CD14-positive monocyte (primary cell): ENCODE results near the gene JAGN1. TPM values are rescaled to one million over a fixed set of nuclear protein-coding genes. Genes with fewer than 3 reads are reported as not detected.

ENCODE experiments used
- DNase-seq, 3 donors: peaks; one replicate each; pipeline ENCODE4 v3.0.0-alpha.2; 2011 to 2022
- H2AFZ ChIP-seq: 2 replicates; pipeline ENCODE4 v1.6.0; 2012; ENCODE audit warnings: mild to moderate bottlenecking, low read depth, low read length, inconsistent platforms; ENCODE audit not compliant: insufficient read depth, poor library complexity, severe bottlenecking
- H3K27ac ChIP-seq, 2 donors: 1 replicate in 1 of 2; 2 replicates in 1 of 2; pipeline ENCODE4 v1.5.1; 2012 to 2013; ENCODE audit warnings: low read length in 2 of 2, control low read depth in 1 of 2, inconsistent platforms in 1 of 2, low read depth in 1 of 2, mild to moderate bottlenecking in 1 of 2
- H3K27me3 ChIP-seq, 2 donors: one replicate each; pipeline versions ENCODE4 v1.6.0 to v1.6.1; 2011 to 2013; ENCODE audit warnings: low read length in 2 of 2; ENCODE audit not compliant: control insufficient read depth in 2 of 2, insufficient read depth in 2 of 2
- H3K36me3 ChIP-seq, 2 donors: replicated peaks in 1 of 2; 1 replicate in 1 of 2; 2 replicates in 1 of 2; pipeline versions ENCODE4 v1.5.1 to v1.6.1; 2012 to 2013; ENCODE audit warnings: low read length in 2 of 2, control low read depth in 1 of 2, inconsistent platforms in 1 of 2, mild to moderate bottlenecking in 1 of 2; ENCODE audit not compliant: insufficient read depth in 2 of 2, control insufficient read depth in 1 of 2
- H3K4me1 ChIP-seq, 2 donors: 1 replicate in 1 of 2; 2 replicates in 1 of 2; pipeline versions ENCODE4 v1.5.1 to v1.6.1; 2012 to 2013; ENCODE audit warnings: low read length in 2 of 2, control low read depth in 1 of 2, inconsistent platforms in 1 of 2, mild to moderate bottlenecking in 1 of 2, moderate library complexity in 1 of 2; ENCODE audit not compliant: insufficient read depth in 2 of 2, control insufficient read depth in 1 of 2
- H3K4me2 ChIP-seq: replicated peaks from 2 replicates; pipeline ENCODE3; 2012; ENCODE audit warnings: low read length, moderate library complexity, mild to moderate bottlenecking; ENCODE audit not compliant: poor library complexity, severe bottlenecking; ENCODE audit errors: extremely low read depth
- H3K4me3 ChIP-seq, 3 experiments: fragments of 200-600 bp in 1 of 3; sonication (generic) in 1 of 3; replicated peaks in 1 of 3; 1 replicate in 2 of 3; 2 replicates in 1 of 3; pipeline ENCODE4 v1.5.1; 2011 to 2013; ENCODE audit warnings: low read length in 3 of 3, mild to moderate bottlenecking in 3 of 3, control low read depth in 2 of 3, low read depth in 2 of 3, inconsistent platforms in 1 of 3, moderate library complexity in 1 of 3
- H3K79me2 ChIP-seq: 2 replicates; pipeline ENCODE4 v1.6.0; 2012; ENCODE audit warnings: mild to moderate bottlenecking, control low read depth, inconsistent platforms, low read length, moderate library complexity; ENCODE audit not compliant: insufficient read depth
- H3K9ac ChIP-seq: 2 replicates; pipeline ENCODE4 v1.6.0; 2017; ENCODE audit warnings: low read length, mild to moderate bottlenecking; ENCODE audit not compliant: insufficient read depth, poor library complexity, severe bottlenecking
- H3K9me3 ChIP-seq, 2 donors: replicated peaks in 1 of 2; 1 replicate in 1 of 2; 2 replicates in 1 of 2; pipeline versions ENCODE4 v1.5.1 to v1.6.1; 2012 to 2013; ENCODE audit warnings: low read length in 2 of 2, control low read depth in 1 of 2; ENCODE audit not compliant: control insufficient read depth in 1 of 2, insufficient read depth in 1 of 2
- H4K20me1 ChIP-seq: 2 replicates; pipeline ENCODE4 v1.6.0; 2012; ENCODE audit warnings: mild to moderate bottlenecking, low read length, control low read depth, moderate library complexity; ENCODE audit not compliant: insufficient read depth
- H3K27ac Mint-ChIP-seq, 7 donors: one replicate each; pipeline ENCODE4 v1.8.0; 2020; ENCODE audit warnings: mild to moderate bottlenecking in 7 of 7, mixed read lengths in 7 of 7, moderate library complexity in 6 of 7, inconsistent platforms in 2 of 7
- H3K27me3 Mint-ChIP-seq, 3 donors: one replicate each; pipeline ENCODE4 v1.8.0; 2021 to 2022; ENCODE audit warnings: low read depth in 3 of 3, mild to moderate bottlenecking in 3 of 3, mixed read lengths in 3 of 3, moderate library complexity in 3 of 3, inconsistent platforms in 1 of 3
- H3K36me3 Mint-ChIP-seq, 2 donors: one replicate each; pipeline ENCODE4 v1.8.0; 2020; ENCODE audit warnings: mixed read lengths in 2 of 2, inconsistent platforms in 1 of 2, mild to moderate bottlenecking in 1 of 2
- H3K4me1 Mint-ChIP-seq: one replicate; pipeline ENCODE4 v1.8.0; 2020; ENCODE audit warnings: mild to moderate bottlenecking, mixed read lengths
- H3K4me3 Mint-ChIP-seq, 2 donors: one replicate each; pipeline ENCODE4 v1.8.0; 2020; ENCODE audit warnings: mild to moderate bottlenecking in 2 of 2, mixed read lengths in 2 of 2, moderate library complexity in 1 of 2
- H3K9me3 Mint-ChIP-seq, 7 donors: one replicate each; pipeline ENCODE4 v1.8.0; 2020 to 2022; ENCODE audit warnings: mixed read lengths in 7 of 7, mild to moderate bottlenecking in 6 of 7, moderate library complexity in 6 of 7, inconsistent platforms in 2 of 7
- CTCF ChIP-seq: fragments of 200-600 bp; IDR thresholded peaks from one replicate; pipeline ENCODE4 v1.8.0; 2022; ENCODE audit warnings: antibody characterized with exemption, mild to moderate bottlenecking
- WGBS: methylation state at CpG from one replicate; pipeline ENCODE4 v1.1.5; 2013; ENCODE audit warnings: missing lambda C conversion rate; ENCODE audit not compliant: insufficient coverage; 5-methylcytosine and 5-hydroxymethylcytosine counted together
- intact Hi-C, 2 donors: fragments of 100-400 bp; cut with micrococcal nuclease; formaldehyde crosslinking; loops; one replicate each; pipeline versions ENCODE4 v1.15.0 to v1.15.1; 2023
- polyA plus RNA-seq, 3 donors: library from polyadenylated mRNA; depleted of rRNA in 1 of 3; unstranded in 2 of 3; stranded (reverse) in 1 of 3; fragments of 300-500 nt in 2 of 3; fragments of >200 nt in 1 of 3; fragmentation: Illumina TruSeq in 2 of 3; gene quantifications; 1 replicate in 2 of 3; 2 replicates in 1 of 3; pipeline ENCODE4 v1.2.3, GENCODE V29; 2012 to 2021

The JAGN1 gene
- polyA plus RNA-seq, 3 donors = 17.3 to 56.3 (median 49.8) TPM

- H3K9me3 ChIP-seq = no peaks in the 10 kb centered on the region
- no peak within 1 kb of the TSS for H3K27ac Mint-ChIP-seq
Measured at GRCh38 chr3:9879830-9880549, 10.4 kb upstream of the JAGN1 start, which contains the start of gene CIDEC. Gene CIDEC, minus strand, starts transcription at chr3:9880253. Its CDS starts 1,767 bp downstream, at chr3:9878486.

GRCh38 chr3:9881441-9881840, 9.0 kb upstream of the JAGN1 start:
- peaks cover 0 to 3% (median 2%) of the 10 kb centered on the region in 3 donors for H3K27me3 Mint-ChIP-seq
- intact Hi-C loops = no loop called here
- no peak for TF ChIP-seq CTCF

More at GRCh38 chr3:9879830-9880549, 10.4 kb upstream of the JAGN1 start, which contains the start of gene CIDEC:
- Histone ChIP-seq H3K27ac (no peak within 1 kb of the TSS), H3K4me1 (no peaks in the 10 kb centered on the region), H3K9ac (no peak within 1 kb of the TSS), H3K27me3 (no peaks in the 10 kb centered on the region), H2AFZ (no peak within 1 kb of the TSS), H3K79me2 (no peaks in the 10 kb centered on the region), H3K36me3 (no peaks in the 10 kb centered on the region), H3K4me2 (no peak within 1 kb of the TSS), H4K20me1 (no peaks in the 10 kb centered on the region), H3K4me3 (no peak within 1 kb of the TSS)
- intact Hi-C loops = no loop called here
- H3K9me3 Mint-ChIP-seq = peaks cover 0 to 3% (median 0%) of the 10 kb centered on the region in 7 donors
- H3K36me3 Mint-ChIP-seq = no peaks in the 10 kb centered on the region
- WGBS = 84% methylated on average over 5 of the region's 7 CpGs
- H3K4me3 Mint-ChIP-seq = peak within 1 kb of the TSS in 1 of 2 donors; percentile 31
- no peak for DNase-seq
- no peak for TF ChIP-seq CTCF
- no peaks in the 10 kb centered on the region for H3K4me1 Mint-ChIP-seq
- peaks cover 2 to 3% (median 3%) of the 10 kb centered on the region in 3 donors for H3K27me3 Mint-ChIP-seq

More at GRCh38 chr3:9881441-9881840, 9.0 kb upstream of the JAGN1 start:
- H3K9ac ChIP-seq = no peak overlapping the region
- no peak for DNase-seq
- no peaks in the 10 kb centered on the region for H3K27me3 ChIP-seq
- no peaks in the 10 kb centered on the region for H3K36me3 Mint-ChIP-seq
- H3K4me1 ChIP-seq = no peaks in the 10 kb centered on the region
- no peak overlapping the region for H3K27ac ChIP-seq
- WGBS = 100% methylated on average over 1 of the region's 1 CpG
- H3K36me3 ChIP-seq = no peaks in the 10 kb centered on the region
- H3K79me2 ChIP-seq = no peaks in the 10 kb centered on the region
- peaks cover 0 to 2% (median 0%) of the 10 kb centered on the region in 7 donors for H3K9me3 Mint-ChIP-seq
- no peaks in the 10 kb centered on the region for H3K4me1 Mint-ChIP-seq
- H2AFZ ChIP-seq = no peak overlapping the region
- no peaks in the 10 kb centered on the region for H4K20me1 ChIP-seq
- H3K27ac Mint-ChIP-seq = no peak overlapping the region
- H3K4me3 ChIP-seq = no peak overlapping the region
- H3K4me3 Mint-ChIP-seq = no peak overlapping the region
- H3K4me2 ChIP-seq = no peak overlapping the region
- no peaks in the 10 kb centered on the region for H3K9me3 ChIP-seq
